Astrocyte (in vitro differentiated cells and primary cell): Measurements from ENCODE around the gene SLC38A8.

Experiments used
- EZH2 ChIP-seq: IDR thresholded peaks from 2 replicates; pipeline ENCODE4 v1.6.1; 2012; ENCODE audit warnings: mild to moderate bottlenecking, low read length, inconsistent platforms; ENCODE audit not compliant: insufficient read depth
- TF ChIP-seq, protein P1 (sequence below): IDR thresholded peaks from 2 replicates; pipeline ENCODE4 v1.5.1; 2011; ENCODE audit warnings: low read depth, mild to moderate bottlenecking, inconsistent platforms, low read length, moderate library complexity; ENCODE audit not compliant: insufficient read depth

DNA sequence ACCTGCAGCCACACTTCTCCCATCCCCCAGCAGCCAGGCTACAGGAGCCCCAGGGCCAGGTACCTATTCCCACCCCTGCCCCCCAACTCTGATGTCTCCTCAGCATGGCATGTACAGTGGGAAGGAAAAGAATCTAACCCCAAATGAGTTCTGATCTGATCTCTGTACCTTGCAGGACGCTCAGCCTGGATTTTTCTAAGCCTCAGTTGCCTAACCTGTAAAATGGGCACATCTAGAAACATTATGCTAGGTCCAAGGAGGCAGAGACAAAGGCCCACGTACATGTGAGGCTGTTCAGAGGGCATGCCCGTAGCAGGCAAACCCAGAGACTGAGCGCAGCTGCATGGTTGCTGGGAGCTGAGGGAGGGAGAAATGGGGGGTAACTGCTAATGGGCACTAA lies 35.1 kb downstream of the SLC38A8 start:
- TF ChIP-seq, protein P1, sequence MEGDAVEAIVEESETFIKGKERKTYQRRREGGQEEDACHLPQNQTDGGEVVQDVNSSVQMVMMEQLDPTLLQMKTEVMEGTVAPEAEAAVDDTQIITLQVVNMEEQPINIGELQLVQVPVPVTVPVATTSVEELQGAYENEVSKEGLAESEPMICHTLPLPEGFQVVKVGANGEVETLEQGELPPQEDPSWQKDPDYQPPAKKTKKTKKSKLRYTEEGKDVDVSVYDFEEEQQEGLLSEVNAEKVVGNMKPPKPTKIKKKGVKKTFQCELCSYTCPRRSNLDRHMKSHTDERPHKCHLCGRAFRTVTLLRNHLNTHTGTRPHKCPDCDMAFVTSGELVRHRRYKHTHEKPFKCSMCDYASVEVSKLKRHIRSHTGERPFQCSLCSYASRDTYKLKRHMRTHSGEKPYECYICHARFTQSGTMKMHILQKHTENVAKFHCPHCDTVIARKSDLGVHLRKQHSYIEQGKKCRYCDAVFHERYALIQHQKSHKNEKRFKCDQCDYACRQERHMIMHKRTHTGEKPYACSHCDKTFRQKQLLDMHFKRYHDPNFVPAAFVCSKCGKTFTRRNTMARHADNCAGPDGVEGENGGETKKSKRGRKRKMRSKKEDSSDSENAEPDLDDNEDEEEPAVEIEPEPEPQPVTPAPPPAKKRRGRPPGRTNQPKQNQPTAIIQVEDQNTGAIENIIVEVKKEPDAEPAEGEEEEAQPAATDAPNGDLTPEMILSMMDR, result no peak
- no peak for TF ChIP-seq EZH2
